ENCODE measurements around the gene RAD51B. TPM values are rescaled to one million over a fixed set of nuclear protein-coding genes. Genes with fewer than 3 reads are reported as not detected.

The RAD51B gene
- total RNA-seq, 1 experiment from 2014 or later, result 20.0 TPM

- ATAC-seq (no peak), DNase-seq (ENCODE audit: low read depth, low spot score) (no peak)
- H3K79me2 ChIP-seq (ENCODE audit: insufficient read depth, low read length), result no peaks in the 10 kb centered on the region
- H3K27me3 ChIP-seq (ENCODE audit: insufficient read depth, low read length), result no peaks in the 10 kb centered on the region
- H3K9me3 ChIP-seq (ENCODE audit: control insufficient read depth in 1 of 2, insufficient read depth in 1 of 2, low read depth in 1 of 2, low read length in 2 of 2), result peaks cover 6 to 17% of the 10 kb centered on the region in 2 experiments; a peak in 2 of 4 replicates
- ChIA-PET CTCF (no interaction called here), RAD21 (ENCODE audit: low non-redundant PET in 1 of 2, low total read pairs in 2 of 2, uncharacterized antibody in 2 of 2, unreplicated experiment in 2 of 2) (no interaction called here), POLR2A (no interaction called here)
- BruUV-seq (replicated peaks), result no TSS peak
- peaks cover 0 to 5% of the 10 kb centered on the region in 2 experiments; a peak in 1 of 4 replicates for H3K36me3 ChIP-seq (ENCODE audit: control insufficient read depth in 1 of 2, insufficient read depth in 2 of 2, low read length in 2 of 2)
- H3K4me3 ChIP-seq (replicated peaks in 1 of 2; ENCODE audit: low read depth in 1 of 2, low read length in 2 of 2), result no peak overlapping the region
- TF ChIP-seq CBX3 (IDR thresholded peaks at IDR 0.05; ENCODE audit: low read depth) (0 out of 2 replicates have a peak, but pooled peaks have one; percentile 43), SRF (IDR thresholded peaks at IDR 0.05; ENCODE audit: low read depth) (no peak)
- intact Hi-C loops (cut with micrococcal nuclease), result loop anchor here (5.0 kb wide), 1 partner anchor 206 kb away; no protein-coding TSS in a partner anchor
- H4K20me1 ChIP-seq (ENCODE audit: insufficient read depth), result no peaks in the 10 kb centered on the region
- H3K4me1 ChIP-seq (ENCODE audit: control insufficient read depth in 1 of 2, insufficient read depth in 2 of 2, low read length in 2 of 2), result peaks cover 47 to 48% of the 10 kb centered on the region in 2 experiments
- no peak overlapping the region for H2AFZ ChIP-seq (ENCODE audit: low read depth, low read length, poor library complexity, severe bottlenecking)
- peak overlapping the region; percentile 99; the same call in 1 of the 2 replicates for H3K27ac ChIP-seq (ENCODE audit: low read depth, low read length)
- H3K4me2 ChIP-seq (ENCODE audit: low read length), result no peak overlapping the region
- no peak overlapping the region for H3K9ac ChIP-seq (ENCODE audit: low read length)
- no peaks in the 10 kb centered on the region for H3K9me2 ChIP-seq (ENCODE audit: insufficient read depth)
Observed at GRCh38 chr14:68148276-68148675, 328.7 kb downstream of the RAD51B start.

GRCh38 chr14:68148763-68149162 is 329.2 kb downstream of the RAD51B start:
- Histone ChIP-seq H3K4me2 (ENCODE audit: low read length) (no peak overlapping the region), H3K9ac (ENCODE audit: low read length) (no peak overlapping the region), H3K9me2 (ENCODE audit: insufficient read depth) (no peaks in the 10 kb centered on the region), H3K4me3 (replicated peaks in 1 of 2; ENCODE audit: low read depth in 1 of 2, low read length in 2 of 2) (no peak overlapping the region), H3K4me1 (ENCODE audit: control insufficient read depth in 1 of 2, insufficient read depth in 2 of 2, low read length in 2 of 2) (peaks cover 42 to 43% of the 10 kb centered on the region in 2 experiments), H3K27ac (ENCODE audit: low read depth, low read length) (peak overlapping the region; percentile 99; the same call in 1 of the 2 replicates), H4K20me1 (ENCODE audit: insufficient read depth) (no peaks in the 10 kb centered on the region), H3K27me3 (ENCODE audit: insufficient read depth, low read length) (no peaks in the 10 kb centered on the region), H3K9me3 (ENCODE audit: control insufficient read depth in 1 of 2, insufficient read depth in 1 of 2, low read depth in 1 of 2, low read length in 2 of 2) (peaks cover 6 to 17% of the 10 kb centered on the region in 2 experiments; a peak in 2 of 4 replicates), H3K36me3 (ENCODE audit: control insufficient read depth in 1 of 2, insufficient read depth in 2 of 2, low read length in 2 of 2) (peaks cover 0 to 5% of the 10 kb centered on the region in 2 experiments; a peak in 1 of 4 replicates), H2AFZ (ENCODE audit: low read depth, low read length, poor library complexity, severe bottlenecking) (no peak overlapping the region), H3K79me2 (ENCODE audit: insufficient read depth, low read length) (no peaks in the 10 kb centered on the region)
- no peak for ATAC-seq
- DNase-seq (ENCODE audit: low read depth, low spot score), result no peak
- BruUV-seq (replicated peaks), result no TSS peak
- TF ChIP-seq CBX3 (IDR thresholded peaks at IDR 0.05; ENCODE audit: low read depth) (no peak), ZFX (IDR thresholded peaks at IDR 0.05) (no peak), YY1 (IDR thresholded peaks at IDR 0.05; ENCODE audit: extremely low read depth, insufficient replicate concordance, low read depth, low read length) (no peak), ATF3 (IDR thresholded peaks at IDR 0.05) (no peak), JUND (IDR thresholded peaks at IDR 0.05) (no peak), TCF7L2 (IDR thresholded peaks at IDR 0.05; ENCODE audit: borderline replicate concordance, extremely low read depth, insufficient read depth, insufficient read length) (no peak)
- RAD21 ChIA-PET (ENCODE audit: low non-redundant PET in 1 of 2, low total read pairs in 2 of 2, uncharacterized antibody in 2 of 2, unreplicated experiment in 2 of 2), result no interaction called here
- intact Hi-C loops (cut with micrococcal nuclease), result loop anchor here (5.0 kb wide), 1 partner anchor 206 kb away; no protein-coding TSS in a partner anchor
- POLR2A ChIA-PET, result no interaction called here
- CTCF ChIA-PET, result no interaction called here

Data from HCT116 (cell line).